Gastrocnemius medialis (tissue), 4 donors: ENCODE measurements around the gene ETHE1. TPM values are rescaled to one million over a fixed set of nuclear protein-coding genes. Genes with fewer than 3 reads are reported as not detected.

Source experiments
- ATAC-seq, 2 donors: fragments of 150-250 bp; one replicate each; pipeline ENCODE4 v1.9.1; 2016
- DNase-seq, 2 donors: peaks; one replicate each; pipeline ENCODE4 v3.0.0-alpha.2; 2019
- H3K27ac ChIP-seq, 4 donors: fragments of 200-600 bp; sonication (generic); 1 replicate in 1 of 4; 2 replicates in 3 of 4; pipeline ENCODE4 v1.5.1; 2016 to 2018; ENCODE audit warnings: mild to moderate bottlenecking in 2 of 4, moderate library complexity in 1 of 4
- H3K27me3 ChIP-seq, 3 donors: fragments of 200-600 bp; sonication (generic) in 2 of 3; 1 replicate in 1 of 3; 2 replicates in 2 of 3; pipeline versions ENCODE4 v1.5.1 to v1.6.0; 2016 to 2019; ENCODE audit warnings: mild to moderate bottlenecking in 1 of 3, moderate library complexity in 1 of 3
- H3K36me3 ChIP-seq, 2 donors: fragments of 200-600 bp; sonication (generic) in 1 of 2; one replicate each; pipeline ENCODE4 v1.5.1; 2017 to 2018
- H3K4me1 ChIP-seq, 2 donors: fragments of 200-600 bp; sonication (generic) in 1 of 2; one replicate each; pipeline ENCODE4 v1.5.1; 2016 to 2017; ENCODE audit warnings: mild to moderate bottlenecking in 2 of 2
- H3K4me3 ChIP-seq, 4 donors: fragments of 200-600 bp; sonication (generic) in 3 of 4; 1 replicate in 1 of 4; 2 replicates in 3 of 4; pipeline ENCODE4 v1.5.1; 2016 to 2019; ENCODE audit warnings: mild to moderate bottlenecking in 2 of 4
- H3K9me3 ChIP-seq, 3 donors: fragments of 200-600 bp; sonication (generic) in 2 of 3; 1 replicate in 1 of 3; 2 replicates in 2 of 3; pipeline ENCODE4 v1.5.1; 2016 to 2019
- POLR2A ChIP-seq, 2 donors: fragments of 450-650 bp; IDR thresholded peaks; one replicate each; pipeline ENCODE4 v1.6.1; 2017; ENCODE audit warnings: antibody characterized with exemption in 2 of 2, mild to moderate bottlenecking in 2 of 2, moderate library complexity in 2 of 2
- in situ Hi-C, 4 donors: fragments of 200-750 bp; cut with MboI; loops; one replicate each; pipeline versions ENCODE4 v1.15.0 to v1.8.0; 2017; ENCODE audit warnings: low sequenced_read_pairs in 4 of 4
- intact Hi-C: fragments of 100-400 bp; cut with DNase I; formaldehyde crosslinking; loops from one replicate; pipeline ENCODE4 v1.15.1; 2023; ENCODE audit warnings: low total_unique reads
- total RNA-seq, 4 donors: library from RNA; depleted of rRNA; stranded (reverse); fragments of >200 nt; gene quantifications; one replicate each; pipeline versions ENCODE4 v1.1.0 to v1.2.3, GENCODE V29; 2016
- TF ChIP-seq, protein P1 (sequence below), 5 experiments: fragments of 450-650 bp in 3 of 5; fragments of 200-600 bp in 2 of 5; sonication (generic) in 2 of 5; IDR thresholded peaks in 4 of 5; conservative IDR thresholded peaks in 1 of 5; 1 replicate in 4 of 5; 2 replicates in 1 of 5; pipeline ENCODE4 v1.5.1; 2016 to 2019; ENCODE audit warnings: antibody characterized with exemption in 5 of 5, mild to moderate bottlenecking in 3 of 5, moderate library complexity in 3 of 5

ETHE1 gene
- total RNA-seq, 4 donors from 2014 or later = 18.6 to 34.8 (median 29.2) TPM

DNA sequence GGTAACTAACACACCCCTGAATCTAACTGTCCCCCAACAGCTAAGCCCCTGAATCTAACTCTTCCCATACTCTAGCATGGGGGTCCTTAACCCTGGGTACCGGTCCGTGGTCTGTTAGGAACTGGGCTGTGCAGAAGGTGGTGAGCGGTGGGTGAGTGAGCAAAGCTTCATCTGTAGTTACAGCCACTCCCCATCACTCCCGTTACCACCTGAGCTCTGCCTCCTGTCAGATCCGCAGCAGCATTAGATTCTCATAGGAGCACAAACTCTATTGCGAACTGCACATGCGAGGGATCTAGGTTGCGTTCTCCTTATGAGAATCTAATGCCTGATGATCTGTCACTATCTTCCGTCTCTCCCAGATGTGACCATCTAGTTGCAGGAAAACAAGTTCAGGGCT is 16.3 kb downstream of the ETHE1 start:
- Histone ChIP-seq H3K36me3 (peaks cover 0 to 12% of the 10 kb centered on the region in 2 donors), H3K4me1 (no peaks in the 10 kb centered on the region), H3K9me3 (no peaks in the 10 kb centered on the region), H3K4me3 (no peak overlapping the region), H3K27ac (no peak overlapping the region), H3K27me3 (no peaks in the 10 kb centered on the region)
- intact Hi-C loops = no loop called here
- DNase-seq (no peak), ATAC-seq (no peak)
- TF ChIP-seq, protein P1, sequence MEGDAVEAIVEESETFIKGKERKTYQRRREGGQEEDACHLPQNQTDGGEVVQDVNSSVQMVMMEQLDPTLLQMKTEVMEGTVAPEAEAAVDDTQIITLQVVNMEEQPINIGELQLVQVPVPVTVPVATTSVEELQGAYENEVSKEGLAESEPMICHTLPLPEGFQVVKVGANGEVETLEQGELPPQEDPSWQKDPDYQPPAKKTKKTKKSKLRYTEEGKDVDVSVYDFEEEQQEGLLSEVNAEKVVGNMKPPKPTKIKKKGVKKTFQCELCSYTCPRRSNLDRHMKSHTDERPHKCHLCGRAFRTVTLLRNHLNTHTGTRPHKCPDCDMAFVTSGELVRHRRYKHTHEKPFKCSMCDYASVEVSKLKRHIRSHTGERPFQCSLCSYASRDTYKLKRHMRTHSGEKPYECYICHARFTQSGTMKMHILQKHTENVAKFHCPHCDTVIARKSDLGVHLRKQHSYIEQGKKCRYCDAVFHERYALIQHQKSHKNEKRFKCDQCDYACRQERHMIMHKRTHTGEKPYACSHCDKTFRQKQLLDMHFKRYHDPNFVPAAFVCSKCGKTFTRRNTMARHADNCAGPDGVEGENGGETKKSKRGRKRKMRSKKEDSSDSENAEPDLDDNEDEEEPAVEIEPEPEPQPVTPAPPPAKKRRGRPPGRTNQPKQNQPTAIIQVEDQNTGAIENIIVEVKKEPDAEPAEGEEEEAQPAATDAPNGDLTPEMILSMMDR (IDR thresholded peaks at IDR 0.05 in 4 of 5, conservative IDR thresholded peaks at IDR 0.05 in 1 of 5) = no peak
- TF ChIP-seq POLR2A (IDR thresholded peaks at IDR 0.05) = no peak
- in situ Hi-C loops = no loop called here

DNA sequence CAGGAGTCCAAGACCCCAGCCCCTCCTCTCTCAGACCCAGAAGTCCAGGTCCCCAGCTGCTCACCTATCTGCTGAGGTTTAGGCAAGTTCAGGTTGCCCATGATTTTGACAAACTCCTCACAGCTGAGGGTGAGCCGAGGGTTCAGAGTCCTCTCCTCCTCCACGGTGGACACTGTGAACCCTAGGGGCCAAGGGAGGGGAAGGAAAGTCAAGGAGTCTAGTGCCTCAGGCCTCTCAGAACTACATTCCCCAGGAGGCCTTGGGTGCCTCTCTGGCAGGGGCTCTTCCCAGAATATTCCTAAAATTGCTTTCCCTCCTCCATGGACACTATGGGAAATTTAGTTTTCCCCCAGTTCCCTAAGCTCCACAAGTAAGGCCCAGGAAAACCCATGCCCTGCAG is 19.1 kb downstream of the ETHE1 start:
- in situ Hi-C loops (no loop called here), intact Hi-C loops (no loop called here)
- TF ChIP-seq POLR2A (IDR thresholded peaks at IDR 0.05) = no peak
- TF ChIP-seq, protein P1 (IDR thresholded peaks at IDR 0.05 in 4 of 5, conservative IDR thresholded peaks at IDR 0.05 in 1 of 5) = no peak
- no peak overlapping the region for H3K27ac ChIP-seq
- ATAC-seq (no peak), DNase-seq (no peak)
- H3K4me3 ChIP-seq = no peak overlapping the region
- H3K36me3 ChIP-seq = peaks cover 0 to 12% of the 10 kb centered on the region in 2 donors
- H3K27me3 ChIP-seq = no peaks in the 10 kb centered on the region
- no peaks in the 10 kb centered on the region for H3K9me3 ChIP-seq
- peaks cover 10 to 12% of the 10 kb centered on the region in 2 donors for H3K4me1 ChIP-seq

DNA sequence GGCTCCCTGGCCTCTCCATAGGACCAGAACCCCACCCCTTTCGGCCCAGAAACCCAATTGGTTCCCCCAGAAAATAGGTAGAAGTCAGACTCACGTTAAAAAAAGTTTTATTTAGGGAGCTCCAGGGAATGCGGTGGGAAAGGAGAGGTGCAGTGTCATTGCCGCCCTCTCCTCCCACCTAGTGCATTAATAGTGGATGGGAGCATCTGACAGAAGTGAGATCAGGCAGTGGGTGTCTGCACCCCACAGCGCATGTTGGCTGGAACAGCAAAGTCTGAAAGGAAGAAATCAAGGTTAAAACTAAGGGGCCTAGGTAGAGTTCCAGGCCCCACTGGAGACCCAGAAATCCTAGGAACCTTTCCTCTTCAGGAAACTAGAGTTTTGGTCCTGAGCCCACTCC is 20.4 kb downstream of the ETHE1 start:
- Histone ChIP-seq H3K4me3 (no peak overlapping the region), H3K27ac (no peak overlapping the region), H3K27me3 (no peaks in the 10 kb centered on the region), H3K4me1 (peaks cover 12% of the 10 kb centered on the region in 2 donors), H3K9me3 (no peaks in the 10 kb centered on the region), H3K36me3 (peaks cover 0 to 12% of the 10 kb centered on the region in 2 donors)
- intact Hi-C loops = no loop called here
- TF ChIP-seq, protein P1 (IDR thresholded peaks at IDR 0.05 in 4 of 5, conservative IDR thresholded peaks at IDR 0.05 in 1 of 5) = no peak
- TF ChIP-seq POLR2A (IDR thresholded peaks at IDR 0.05) = no peak
- DNase-seq (no peak), ATAC-seq (no peak)
- in situ Hi-C loops = no loop called here

DNA sequence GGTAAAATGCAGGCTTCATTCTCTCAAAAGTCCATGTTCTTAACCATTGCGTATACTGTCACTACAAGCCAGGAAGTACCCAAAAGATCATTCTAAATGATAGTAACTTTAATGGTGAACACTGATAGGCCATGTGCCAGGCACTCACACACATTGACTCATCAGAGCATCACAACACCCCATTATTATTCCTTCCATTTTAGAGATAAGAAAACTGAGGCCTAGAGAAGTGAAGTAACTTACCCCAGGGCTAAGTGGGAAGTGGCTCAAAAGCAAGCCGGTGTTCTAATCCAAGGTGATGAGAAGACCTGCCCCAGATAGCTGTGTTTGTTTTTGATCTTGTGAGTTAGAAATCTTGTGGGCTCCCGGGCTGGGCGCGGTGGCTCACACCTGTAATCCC is 21.1 kb downstream of the ETHE1 start:
- H3K4me3 ChIP-seq = no peak overlapping the region
- DNase-seq (no peak), ATAC-seq (no peak)
- H3K9me3 ChIP-seq = no peaks in the 10 kb centered on the region
- in situ Hi-C loops = no loop called here
- H3K4me1 ChIP-seq = peaks cover 12% of the 10 kb centered on the region in 2 donors
- no peaks in the 10 kb centered on the region for H3K27me3 ChIP-seq
- H3K36me3 ChIP-seq = peaks cover 0 to 12% of the 10 kb centered on the region in 2 donors
- TF ChIP-seq, protein P1 (IDR thresholded peaks at IDR 0.05 in 4 of 5, conservative IDR thresholded peaks at IDR 0.05 in 1 of 5) = no peak
- TF ChIP-seq POLR2A (IDR thresholded peaks at IDR 0.05) = no peak
- intact Hi-C loops = loop anchor here (2.0 kb wide), 2 partner anchors 21 to 31 kb away; partner anchors contain the start of gene ETHE1
- no peak overlapping the region for H3K27ac ChIP-seq

DNA sequence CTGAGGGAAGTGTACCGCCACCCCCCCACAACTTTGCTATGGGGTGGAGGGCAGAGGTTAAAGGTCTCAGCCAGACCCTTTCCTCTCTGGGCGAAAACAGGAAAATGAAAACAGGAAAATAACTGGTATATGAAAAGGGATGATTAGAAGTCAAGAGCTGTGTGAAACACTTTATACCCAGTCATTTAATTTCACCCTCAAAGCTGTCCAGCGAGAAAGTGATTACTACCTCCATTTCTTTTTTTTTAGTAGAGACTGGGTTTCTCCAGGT is 21.9 kb downstream of the ETHE1 start:
- DNase-seq = no peak

More for the DNA sequence above, 21.9 kb downstream of the ETHE1 start:
- intact Hi-C loops (loop anchor here (2.0 kb wide), 2 partner anchors 22 to 30 kb away; partner anchors contain the start of gene ETHE1), in situ Hi-C loops (no loop called here)
- ATAC-seq = no peak
- Histone ChIP-seq H3K36me3 (peaks cover 0 to 12% of the 10 kb centered on the region in 2 donors), H3K4me3 (peak overlapping the region in 2 of 4 donors; percentile 74 to 92), H3K27ac (peak overlapping the region in 3 of 4 donors; percentile 77 to 84 (median 83)), H3K4me1 (peaks cover 12% of the 10 kb centered on the region in 2 donors), H3K27me3 (no peaks in the 10 kb centered on the region), H3K9me3 (no peaks in the 10 kb centered on the region)
- no peak for TF ChIP-seq POLR2A (IDR thresholded peaks at IDR 0.05)
